Stomach (tissue), 4 donors: ENCODE results near the gene LASP1NB.

Source experiments
- CTCF ChIP-seq, 7 experiments: fragments of 450-650 bp in 4 of 7; fragments of 200-600 bp in 3 of 7; sonication (generic) in 3 of 7; IDR thresholded peaks; one replicate each; pipeline ENCODE4 v1.5.1; 2016 to 2019; ENCODE audit warnings: antibody characterized with exemption in 7 of 7, control low read depth in 2 of 7, mild to moderate bottlenecking in 1 of 7
- POLR2A ChIP-seq, 4 donors: fragments of 450-650 bp; IDR thresholded peaks; one replicate each; pipeline ENCODE4 v1.6.1; 2016; ENCODE audit warnings: antibody characterized with exemption in 4 of 4, control low read depth in 2 of 4, mild to moderate bottlenecking in 1 of 4, moderate library complexity in 1 of 4

DNA sequence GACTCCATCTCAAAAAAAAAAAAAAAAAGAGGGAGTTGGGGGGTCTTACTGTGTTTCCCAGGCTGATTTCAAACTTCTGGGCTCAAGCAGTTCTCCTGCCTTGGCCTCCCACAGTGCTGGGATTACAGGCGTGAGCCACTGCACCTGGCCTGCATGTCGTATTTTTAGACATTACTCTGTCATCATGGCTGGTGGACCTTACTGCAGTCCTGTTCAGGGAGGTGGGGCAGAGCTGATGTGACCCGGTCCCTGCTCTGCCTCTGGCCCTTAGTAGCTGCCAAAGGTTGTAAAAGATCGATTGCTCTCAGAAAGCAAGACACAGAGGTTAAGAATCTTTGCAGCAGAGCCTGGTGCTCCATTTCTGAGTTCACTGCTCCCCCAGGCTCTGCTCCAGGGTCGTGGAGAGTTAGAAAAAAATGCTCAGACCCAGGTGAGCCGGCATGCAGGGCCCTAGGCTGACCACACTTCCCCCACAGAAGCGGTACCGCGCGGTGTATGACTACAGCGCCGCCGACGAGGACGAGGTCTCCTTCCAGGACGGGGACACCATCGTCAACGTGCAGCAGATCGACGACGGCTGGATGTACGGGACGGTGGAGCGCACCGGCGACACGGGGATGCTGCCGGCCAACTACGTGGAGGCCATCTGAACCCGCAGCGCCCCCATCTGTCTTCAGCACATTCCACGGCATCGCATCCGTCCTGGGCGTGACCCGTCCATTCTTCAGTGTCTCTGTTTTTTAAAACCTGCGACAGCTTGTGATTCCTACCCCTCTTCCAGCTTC lies 7.1 kb upstream of the LASP1NB start:
- TF ChIP-seq CTCF (IDR thresholded peaks at IDR 0.05), result no peak
- no peak for TF ChIP-seq POLR2A (IDR thresholded peaks at IDR 0.05)
